CD14-positive monocyte (primary cell): ENCODE results near the gene PACSIN1. TPM values are rescaled to one million over a fixed set of nuclear protein-coding genes. Genes with fewer than 3 reads are reported as not detected.

ENCODE experiments used
- DNase-seq, 3 donors: peaks; one replicate each; pipeline ENCODE4 v3.0.0-alpha.2; 2011 to 2022
- H2AFZ ChIP-seq: 2 replicates; pipeline ENCODE4 v1.6.0; 2012; ENCODE audit warnings: mild to moderate bottlenecking, low read depth, low read length, inconsistent platforms; ENCODE audit not compliant: insufficient read depth, poor library complexity, severe bottlenecking
- H3K27ac ChIP-seq, 2 donors: 1 replicate in 1 of 2; 2 replicates in 1 of 2; pipeline ENCODE4 v1.5.1; 2012 to 2013; ENCODE audit warnings: low read length in 2 of 2, control low read depth in 1 of 2, inconsistent platforms in 1 of 2, low read depth in 1 of 2, mild to moderate bottlenecking in 1 of 2
- H3K27me3 ChIP-seq, 2 donors: one replicate each; pipeline versions ENCODE4 v1.6.0 to v1.6.1; 2011 to 2013; ENCODE audit warnings: low read length in 2 of 2; ENCODE audit not compliant: control insufficient read depth in 2 of 2, insufficient read depth in 2 of 2
- H3K36me3 ChIP-seq, 2 donors: replicated peaks in 1 of 2; 1 replicate in 1 of 2; 2 replicates in 1 of 2; pipeline versions ENCODE4 v1.5.1 to v1.6.1; 2012 to 2013; ENCODE audit warnings: low read length in 2 of 2, control low read depth in 1 of 2, inconsistent platforms in 1 of 2, mild to moderate bottlenecking in 1 of 2; ENCODE audit not compliant: insufficient read depth in 2 of 2, control insufficient read depth in 1 of 2
- H3K4me1 ChIP-seq, 2 donors: 1 replicate in 1 of 2; 2 replicates in 1 of 2; pipeline versions ENCODE4 v1.5.1 to v1.6.1; 2012 to 2013; ENCODE audit warnings: low read length in 2 of 2, control low read depth in 1 of 2, inconsistent platforms in 1 of 2, mild to moderate bottlenecking in 1 of 2, moderate library complexity in 1 of 2; ENCODE audit not compliant: insufficient read depth in 2 of 2, control insufficient read depth in 1 of 2
- H3K4me2 ChIP-seq: replicated peaks from 2 replicates; pipeline ENCODE3; 2012; ENCODE audit warnings: low read length, moderate library complexity, mild to moderate bottlenecking; ENCODE audit not compliant: poor library complexity, severe bottlenecking; ENCODE audit errors: extremely low read depth
- H3K4me3 ChIP-seq, 3 experiments: fragments of 200-600 bp in 1 of 3; sonication (generic) in 1 of 3; replicated peaks in 1 of 3; 1 replicate in 2 of 3; 2 replicates in 1 of 3; pipeline ENCODE4 v1.5.1; 2011 to 2013; ENCODE audit warnings: low read length in 3 of 3, mild to moderate bottlenecking in 3 of 3, control low read depth in 2 of 3, low read depth in 2 of 3, inconsistent platforms in 1 of 3, moderate library complexity in 1 of 3
- H3K79me2 ChIP-seq: 2 replicates; pipeline ENCODE4 v1.6.0; 2012; ENCODE audit warnings: mild to moderate bottlenecking, control low read depth, inconsistent platforms, low read length, moderate library complexity; ENCODE audit not compliant: insufficient read depth
- H3K9ac ChIP-seq: 2 replicates; pipeline ENCODE4 v1.6.0; 2017; ENCODE audit warnings: low read length, mild to moderate bottlenecking; ENCODE audit not compliant: insufficient read depth, poor library complexity, severe bottlenecking
- H3K9me3 ChIP-seq, 2 donors: replicated peaks in 1 of 2; 1 replicate in 1 of 2; 2 replicates in 1 of 2; pipeline versions ENCODE4 v1.5.1 to v1.6.1; 2012 to 2013; ENCODE audit warnings: low read length in 2 of 2, control low read depth in 1 of 2; ENCODE audit not compliant: control insufficient read depth in 1 of 2, insufficient read depth in 1 of 2
- H4K20me1 ChIP-seq: 2 replicates; pipeline ENCODE4 v1.6.0; 2012; ENCODE audit warnings: mild to moderate bottlenecking, low read length, control low read depth, moderate library complexity; ENCODE audit not compliant: insufficient read depth
- H3K27ac Mint-ChIP-seq, 7 donors: one replicate each; pipeline ENCODE4 v1.8.0; 2020; ENCODE audit warnings: mild to moderate bottlenecking in 7 of 7, mixed read lengths in 7 of 7, moderate library complexity in 6 of 7, inconsistent platforms in 2 of 7
- H3K27me3 Mint-ChIP-seq, 3 donors: one replicate each; pipeline ENCODE4 v1.8.0; 2021 to 2022; ENCODE audit warnings: low read depth in 3 of 3, mild to moderate bottlenecking in 3 of 3, mixed read lengths in 3 of 3, moderate library complexity in 3 of 3, inconsistent platforms in 1 of 3
- H3K36me3 Mint-ChIP-seq, 2 donors: one replicate each; pipeline ENCODE4 v1.8.0; 2020; ENCODE audit warnings: mixed read lengths in 2 of 2, inconsistent platforms in 1 of 2, mild to moderate bottlenecking in 1 of 2
- H3K4me1 Mint-ChIP-seq: one replicate; pipeline ENCODE4 v1.8.0; 2020; ENCODE audit warnings: mild to moderate bottlenecking, mixed read lengths
- H3K4me3 Mint-ChIP-seq, 2 donors: one replicate each; pipeline ENCODE4 v1.8.0; 2020; ENCODE audit warnings: mild to moderate bottlenecking in 2 of 2, mixed read lengths in 2 of 2, moderate library complexity in 1 of 2
- H3K9me3 Mint-ChIP-seq, 7 donors: one replicate each; pipeline ENCODE4 v1.8.0; 2020 to 2022; ENCODE audit warnings: mixed read lengths in 7 of 7, mild to moderate bottlenecking in 6 of 7, moderate library complexity in 6 of 7, inconsistent platforms in 2 of 7
- CTCF ChIP-seq: fragments of 200-600 bp; IDR thresholded peaks from one replicate; pipeline ENCODE4 v1.8.0; 2022; ENCODE audit warnings: antibody characterized with exemption, mild to moderate bottlenecking
- WGBS: methylation state at CpG from one replicate; pipeline ENCODE4 v1.1.5; 2013; ENCODE audit warnings: missing lambda C conversion rate; ENCODE audit not compliant: insufficient coverage; 5-methylcytosine and 5-hydroxymethylcytosine counted together
- intact Hi-C, 2 donors: fragments of 100-400 bp; cut with micrococcal nuclease; formaldehyde crosslinking; loops; one replicate each; pipeline versions ENCODE4 v1.15.0 to v1.15.1; 2023
- polyA plus RNA-seq, 3 donors: library from polyadenylated mRNA; depleted of rRNA in 1 of 3; unstranded in 2 of 3; stranded (reverse) in 1 of 3; fragments of 300-500 nt in 2 of 3; fragments of >200 nt in 1 of 3; fragmentation: Illumina TruSeq in 2 of 3; gene quantifications; 1 replicate in 2 of 3; 2 replicates in 1 of 3; pipeline ENCODE4 v1.2.3, GENCODE V29; 2012 to 2021

The PACSIN1 gene
- polyA plus RNA-seq, 3 donors: not detected

GRCh38 chr6:34561227-34561530, 95.3 kb downstream of the PACSIN1 start:
- intact Hi-C loops: no loop called here
- Histone ChIP-seq H3K27ac (no peak overlapping the region), H3K79me2 (no peaks in the 10 kb centered on the region), H3K4me2 (no peak overlapping the region), H3K9me3 (no peaks in the 10 kb centered on the region), H4K20me1 (no peaks in the 10 kb centered on the region), H2AFZ (no peak overlapping the region), H3K27me3 (no peaks in the 10 kb centered on the region), H3K9ac (no peak overlapping the region), H3K4me1 (no peaks in the 10 kb centered on the region), H3K4me3 (no peak overlapping the region), H3K36me3 (no peaks in the 10 kb centered on the region)
- no peak for TF ChIP-seq CTCF
- H3K27ac Mint-ChIP-seq: no peak overlapping the region
- H3K9me3 Mint-ChIP-seq: peaks cover 0 to 5% (median 2%) of the 10 kb centered on the region in 7 donors
- WGBS: 92% methylated on average over 2 of the region's 2 CpGs
- peaks cover 1 to 5% (median 4%) of the 10 kb centered on the region in 3 donors for H3K27me3 Mint-ChIP-seq
- H3K4me1 Mint-ChIP-seq: no peaks in the 10 kb centered on the region
- no peak for DNase-seq
- H3K36me3 Mint-ChIP-seq: no peaks in the 10 kb centered on the region
- no peak overlapping the region for H3K4me3 Mint-ChIP-seq

- Histone ChIP-seq H3K9me3 (no peaks in the 10 kb centered on the region), H3K4me3 (no peak overlapping the region), H4K20me1 (no peaks in the 10 kb centered on the region), H3K4me1 (no peaks in the 10 kb centered on the region), H3K4me2 (no peak overlapping the region), H3K79me2 (no peaks in the 10 kb centered on the region), H2AFZ (no peak overlapping the region), H3K36me3 (no peaks in the 10 kb centered on the region), H3K27ac (no peak overlapping the region), H3K9ac (no peak overlapping the region), H3K27me3 (no peaks in the 10 kb centered on the region)
- no peak overlapping the region for H3K27ac Mint-ChIP-seq
- no peaks in the 10 kb centered on the region for H3K36me3 Mint-ChIP-seq
- no peak for TF ChIP-seq CTCF
- WGBS: 93% methylated on average over 8 of the region's 10 CpGs
- intact Hi-C loops: no loop called here
- no peak overlapping the region for H3K4me3 Mint-ChIP-seq
- no peak for DNase-seq
- H3K9me3 Mint-ChIP-seq: peaks cover 0 to 5% (median 2%) of the 10 kb centered on the region in 7 donors
- peaks cover 1 to 4% (median 3%) of the 10 kb centered on the region in 3 donors for H3K27me3 Mint-ChIP-seq
- H3K4me1 Mint-ChIP-seq: no peaks in the 10 kb centered on the region
These were observed 96.5 kb downstream of the PACSIN1 start for GRCh38 chr6:34562350-34562749.
